CMK (cell line): ENCODE data around the gene GIT2.
"Not testable (repeated sequence)": the region's sequence is repeated elsewhere in the genome, so short reads cannot be mapped to it uniquely, and the experiment has no call there.

Experiments used
- DNase-seq: peaks from one replicate; pipeline ENCODE4 v3.0.0-alpha.2; 2010; ENCODE audit warnings: low read depth

GIT2 gene

GRCh38 chr12:110004598-110004997, 8.4 kb upstream of the GIT2 start:
- no peak for DNase-seq

DNA sequence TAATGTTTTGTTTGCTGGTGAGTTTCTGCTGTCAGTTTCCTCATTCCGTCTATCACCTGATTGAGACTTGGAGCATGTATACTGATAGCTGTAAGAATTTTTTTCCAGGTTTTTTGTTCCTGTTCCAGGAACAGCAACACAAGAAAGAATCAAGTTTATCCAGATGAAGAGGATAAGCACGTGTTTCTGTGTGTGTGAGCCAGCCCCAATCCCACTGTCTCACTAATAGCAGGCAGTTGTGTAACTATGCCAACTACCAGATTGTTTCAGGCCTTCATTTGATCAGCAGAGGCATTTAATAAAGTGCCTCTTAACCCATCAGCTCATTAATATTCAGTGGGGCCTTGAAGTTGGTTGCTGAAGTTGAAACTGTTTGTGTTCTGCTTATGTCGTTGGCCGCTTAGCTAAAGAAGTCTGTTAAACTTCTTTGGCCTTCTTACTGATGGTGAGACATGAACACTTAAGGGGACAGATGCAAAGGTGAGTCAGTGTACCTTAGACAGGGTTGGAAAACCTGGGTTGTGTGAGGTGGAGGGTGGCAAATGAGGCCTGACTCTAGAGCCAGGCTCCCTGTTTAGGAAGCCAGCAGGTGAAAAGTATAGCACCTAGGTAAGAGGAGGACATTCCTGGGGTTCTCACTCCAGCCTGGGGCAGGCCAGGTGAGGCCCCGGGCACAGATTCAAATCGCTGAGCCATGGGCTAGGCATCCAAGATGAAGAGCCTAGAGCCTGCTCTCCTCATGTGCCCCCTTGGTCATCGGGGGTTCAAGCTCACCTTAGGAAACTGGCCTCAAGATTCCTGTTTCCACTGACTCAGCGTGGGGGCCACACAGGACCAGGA, 6.7 kb upstream of the GIT2 start:
- DNase-seq, result no peak

GRCh38 chr12:110001596-110001995, 5.4 kb upstream of the GIT2 start:
- DNase-seq, result no peak

- no peak for DNase-seq
Observed at GRCh38 chr12:109999983-110000505, 3.9 kb upstream of the GIT2 start.

DNA sequence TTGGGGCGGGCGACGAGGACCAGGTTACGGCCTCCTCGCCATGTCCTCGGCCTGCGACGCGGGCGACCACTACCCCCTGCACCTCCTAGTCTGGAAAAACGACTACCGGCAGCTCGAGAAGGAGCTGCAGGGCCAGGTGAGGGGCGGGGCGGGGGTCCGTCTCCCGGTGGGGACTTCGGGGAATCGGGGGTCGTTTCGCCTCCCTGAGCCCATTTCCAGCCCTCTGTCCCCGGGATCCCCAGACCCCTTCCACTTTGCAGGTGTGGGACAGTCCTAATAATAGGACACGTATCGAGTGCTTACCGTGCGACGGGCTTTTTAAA, 3.4 kb upstream of the GIT2 start:
- no peak for DNase-seq

GRCh38 chr12:109998904-109999648, 2.9 kb upstream of the GIT2 start, which contains the start of gene ANKRD13A:
Gene ANKRD13A, plus strand, starts transcription at chr12:109999430. Its CDS starts 259 bp downstream, at chr12:109999689.
- DNase-seq, result peak; percentile 93

GRCh38 chr12:109998241-109998903, 2.2 kb upstream of the GIT2 start:
- DNase-seq, result no peak

DNA sequence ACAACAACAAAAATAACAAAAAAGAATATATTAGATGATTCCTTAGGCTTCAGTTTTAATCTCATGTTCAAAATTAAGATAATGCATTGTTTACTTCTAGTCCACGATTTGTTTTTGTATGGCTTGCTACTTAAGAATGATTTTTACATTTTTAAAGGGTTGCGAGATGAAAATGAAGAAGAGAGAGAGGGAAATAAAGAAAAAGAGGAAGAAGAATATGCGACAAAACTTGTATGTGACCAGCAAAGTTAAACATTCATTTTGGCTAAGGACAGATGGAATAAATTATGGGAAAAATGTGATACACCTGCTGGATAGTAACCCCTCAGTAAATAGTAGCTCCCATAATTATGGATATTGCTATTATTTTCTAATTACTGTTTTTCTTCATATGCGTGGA, 1.2 kb upstream of the GIT2 start:
- DNase-seq, result no peak

DNA sequence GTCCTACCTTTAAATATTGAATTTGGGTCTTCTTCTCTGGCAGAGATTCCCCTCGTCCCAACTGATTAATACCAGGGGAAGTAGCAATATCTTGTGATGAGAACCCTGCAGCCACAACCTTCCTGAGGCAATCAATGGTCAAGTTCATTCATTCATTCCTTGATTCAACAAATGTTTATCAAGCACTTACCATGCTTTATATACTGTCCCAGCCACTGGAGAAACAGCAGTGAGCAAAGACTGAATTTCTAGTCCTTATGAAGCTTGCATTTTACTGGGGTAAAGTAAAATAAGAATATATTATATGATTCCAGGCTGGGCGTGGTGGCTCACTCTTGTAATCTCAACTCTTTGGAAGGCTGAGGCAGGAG, 300 bp upstream of the GIT2 start:
- no peak for DNase-seq

- DNase-seq, result no peak
Observed at GRCh38 chr12:109995361-109995685, 845 bp downstream of the GIT2 start.

DNA sequence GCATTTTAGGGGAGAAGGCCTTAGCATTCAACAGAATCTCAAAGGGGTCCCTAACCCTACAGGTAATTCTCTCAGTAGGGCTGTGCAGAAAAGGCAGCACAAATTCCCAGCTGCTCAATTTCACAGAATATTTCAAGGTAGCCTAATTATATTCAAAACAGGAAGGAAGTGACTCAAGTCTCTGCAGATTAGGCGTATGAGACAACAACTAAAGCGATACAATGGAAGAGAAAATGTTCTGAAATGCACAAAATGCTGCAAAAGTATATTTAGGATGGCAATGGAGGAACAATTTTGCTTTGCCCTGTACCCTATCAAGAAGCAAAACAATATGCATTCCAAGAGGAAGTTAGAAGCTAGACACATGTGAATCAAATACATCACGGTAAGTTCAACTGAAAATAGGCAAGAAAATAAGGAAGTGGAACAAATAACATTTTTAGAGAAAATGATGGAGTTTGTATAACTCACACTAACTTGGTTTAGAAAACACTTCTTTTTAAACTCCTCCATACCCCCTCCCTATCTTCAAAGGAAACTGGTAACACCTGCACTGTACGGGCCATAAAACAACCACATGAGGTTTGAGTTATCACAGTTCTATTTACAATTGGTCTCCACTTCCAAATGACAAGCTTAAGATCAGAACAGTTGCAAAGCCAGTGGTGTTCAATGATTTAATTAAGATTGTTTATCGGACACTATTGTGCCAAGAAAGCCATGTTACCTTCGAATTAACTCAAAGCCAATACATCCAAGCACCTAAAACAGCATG, 1.6 kb downstream of the GIT2 start:
- no peak for DNase-seq

GRCh38 chr12:109993091-109993490, 3.1 kb downstream of the GIT2 start:
- no peak for DNase-seq

- no peak for DNase-seq
Observed at GRCh38 chr12:109991586-109991985, 4.6 kb downstream of the GIT2 start.

DNA sequence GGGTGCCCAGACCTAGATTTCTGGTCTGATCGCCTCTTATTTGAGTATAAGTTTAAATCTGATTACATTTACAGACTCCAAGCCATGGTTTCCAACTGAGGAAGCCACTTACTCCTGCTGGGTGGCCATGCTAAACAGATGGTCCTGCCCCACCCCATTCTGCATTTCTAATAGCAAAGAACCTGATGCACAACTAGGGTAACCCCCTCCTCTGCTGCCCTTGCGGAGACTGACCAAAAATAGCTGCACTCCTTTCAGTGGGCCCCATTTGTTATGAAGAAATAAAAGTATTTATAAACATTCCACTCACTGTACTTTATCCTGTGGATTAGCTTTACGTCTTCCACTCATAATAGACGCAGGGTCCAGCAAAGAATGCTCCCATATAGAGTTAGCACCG, 6.8 kb downstream of the GIT2 start:
- no peak for DNase-seq

GRCh38 chr12:109988903-109989302, 7.3 kb downstream of the GIT2 start:
- DNase-seq, result no peak

- DNase-seq, result no peak
Observed at GRCh38 chr12:109988274-109988673, 7.9 kb downstream of the GIT2 start.

GRCh38 chr12:109987615-109988014, 8.6 kb downstream of the GIT2 start:
- no peak for DNase-seq

- DNase-seq, result not testable (repeated sequence)
Observed at GRCh38 chr12:109986236-109986635, 9.9 kb downstream of the GIT2 start.

GRCh38 chr12:109983432-109984142, 12.6 kb downstream of the GIT2 start:
- DNase-seq, result no peak

GRCh38 chr12:109982210-109982609, 14.0 kb downstream of the GIT2 start:
- DNase-seq, result no peak

- DNase-seq, result no peak
Observed at GRCh38 chr12:109981311-109981710, 14.9 kb downstream of the GIT2 start.
